DND-41 (cell line): Measurements from ENCODE around the gene C10orf90.

ENCODE experiments used
- CTCF ChIP-seq: IDR thresholded peaks from 2 replicates; pipeline ENCODE4 v1.5.1; 2012; ENCODE audit warnings: borderline replicate concordance, low read length, moderate library complexity, mild to moderate bottlenecking; ENCODE audit not compliant: poor library complexity, severe bottlenecking; ENCODE audit errors: extremely low read depth
- EZH2 ChIP-seq: IDR thresholded peaks from 3 replicates; pipeline ENCODE4 v1.6.1; 2012; ENCODE audit warnings: borderline replicate concordance, low read depth, mild to moderate bottlenecking, moderate library complexity, low read length, inconsistent platforms; ENCODE audit not compliant: severe bottlenecking

GRCh38 chr10:126646110-126646509 lies 24.4 kb downstream of the C10orf90 start:
- TF ChIP-seq CTCF = no peak
- TF ChIP-seq EZH2 = no peak
